Neural crest cell (in vitro differentiated cells): ENCODE data around the gene ARHGEF2. TPM values are rescaled to one million over a fixed set of nuclear protein-coding genes. Genes with fewer than 3 reads are reported as not detected.

ENCODE experiments used
- DNase-seq: peaks from one replicate; pipeline ENCODE4 v3.0.0; 2021; ENCODE audit warnings: low read depth, mixed read lengths, low spot score
- H3K27ac Mint-ChIP-seq: one replicate; pipeline ENCODE4 v1.8.0; 2021; ENCODE audit warnings: mild to moderate bottlenecking, mixed read lengths; ENCODE audit not compliant: unreplicated experiment
- H3K27me3 Mint-ChIP-seq: 2 replicates; pipeline ENCODE4 v1.8.0; 2021; ENCODE audit warnings: low read depth, mild to moderate bottlenecking, mixed read lengths
- H3K36me3 Mint-ChIP-seq: 2 replicates; pipeline ENCODE4 v1.8.0; 2021; ENCODE audit warnings: low read depth, mild to moderate bottlenecking, mixed read lengths
- H3K4me1 Mint-ChIP-seq: 2 replicates; pipeline ENCODE4 v1.8.0; 2021; ENCODE audit warnings: mixed read lengths
- H3K4me3 Mint-ChIP-seq: one replicate; pipeline ENCODE4 v1.8.0; 2021; ENCODE audit warnings: mild to moderate bottlenecking, mixed read lengths
- H3K9me3 Mint-ChIP-seq: 2 replicates; pipeline ENCODE4 v1.8.0; 2021; ENCODE audit warnings: mixed read lengths
- CTCF ChIP-seq: fragments of 200-600 bp; sonication (generic); conservative IDR thresholded peaks from 2 replicates; pipeline ENCODE4 v1.5.0; 2021; ENCODE audit warnings: antibody characterized with exemption, mild to moderate bottlenecking
- total RNA-seq: library from RNA; stranded (reverse); gene quantifications from 2 replicates; pipeline ENCODE4 v1.2.1, GENCODE V29; 2021

Gene ARHGEF2
- total RNA-seq, 1 donor from 2014 or later: 97.6 TPM

GRCh38 chr1:156021093-156021428 is 42.7 kb upstream of the ARHGEF2 start:
- no peak for DNase-seq
- peak overlapping the region; percentile 98 for H3K27ac Mint-ChIP-seq
- peak overlapping the region; percentile 99 for H3K4me3 Mint-ChIP-seq
- no peaks in the 10 kb centered on the region for H3K9me3 Mint-ChIP-seq
- no peaks in the 10 kb centered on the region for H3K27me3 Mint-ChIP-seq
- TF ChIP-seq CTCF: no peak
- peaks cover 44% of the 10 kb centered on the region for H3K4me1 Mint-ChIP-seq
- H3K36me3 Mint-ChIP-seq: peaks cover 15% of the 10 kb centered on the region

DNA sequence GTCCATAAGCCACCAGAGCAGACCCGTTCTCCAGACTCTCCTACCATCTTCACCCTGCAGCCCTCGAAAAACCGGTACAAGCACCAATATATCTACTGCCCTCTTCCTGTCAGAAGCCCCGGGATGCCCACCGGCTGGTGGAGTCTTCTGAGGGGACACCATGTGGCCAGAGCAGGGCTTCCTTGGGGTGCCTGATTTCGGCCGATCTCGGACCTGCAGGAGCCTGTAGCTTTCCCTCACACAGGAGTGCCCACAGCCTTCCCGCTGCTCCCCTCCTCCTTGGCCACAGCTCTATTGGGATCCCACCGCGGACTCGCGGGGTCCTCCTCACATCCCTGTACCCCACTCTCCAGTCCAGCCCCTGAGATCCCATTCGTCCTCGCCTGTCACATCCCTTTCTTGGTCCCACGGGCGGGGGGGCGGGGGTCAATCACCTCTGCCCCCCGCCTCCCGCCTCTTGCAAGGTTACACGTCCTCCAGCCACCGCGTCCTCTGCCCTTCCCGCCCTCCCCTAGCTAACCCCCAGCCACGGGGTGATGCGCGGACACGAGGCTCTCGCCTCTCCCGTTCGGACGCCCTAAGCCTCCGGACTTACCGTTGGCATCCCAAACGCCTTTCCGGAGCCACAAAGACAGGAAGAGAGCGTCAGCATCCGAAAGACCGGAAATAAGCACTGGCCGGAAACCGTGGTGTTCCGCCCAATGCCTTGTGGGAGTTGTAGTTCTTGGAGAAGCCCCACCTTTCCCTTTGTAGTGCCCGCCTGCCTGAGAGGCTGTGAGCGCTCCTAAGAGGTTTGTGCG is 42.1 kb upstream of the ARHGEF2 start, which contains the start of gene SSR2:
TSS of gene SSR2 (minus strand) at position 659 of the 800 bp plus-strand sequence. CDS start 784 bp downstream, outside the sequence.
- Mint-ChIP-seq H3K27ac (peak within 1 kb of the TSS; percentile 98), H3K4me1 (peaks cover 40% of the 10 kb centered on the region), H3K27me3 (no peaks in the 10 kb centered on the region), H3K9me3 (no peaks in the 10 kb centered on the region), H3K36me3 (peaks cover 15% of the 10 kb centered on the region), H3K4me3 (peak within 1 kb of the TSS; percentile 99)
- DNase-seq: peak; percentile 70
- TF ChIP-seq CTCF: no peak

DNA sequence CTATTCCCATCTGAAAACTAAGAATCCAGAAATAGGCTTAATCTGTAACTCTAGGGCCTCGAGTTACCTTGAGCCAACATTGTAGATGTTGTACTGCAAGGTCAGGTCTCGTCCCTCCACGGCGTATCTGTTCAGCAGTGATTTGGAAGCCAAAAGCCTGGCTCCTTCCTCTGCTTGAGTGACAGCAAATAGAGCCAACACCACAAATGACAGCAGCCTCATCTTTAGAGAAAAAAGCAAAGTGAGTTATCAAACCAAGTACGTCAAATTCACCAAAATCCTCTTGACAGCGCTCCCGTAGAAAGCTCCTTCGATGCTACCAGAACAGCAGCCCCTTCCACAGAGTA is 41.6 kb upstream of the ARHGEF2 start:
- Mint-ChIP-seq H3K27me3 (no peaks in the 10 kb centered on the region), H3K36me3 (peaks cover 15% of the 10 kb centered on the region), H3K9me3 (no peaks in the 10 kb centered on the region), H3K4me1 (peaks cover 36% of the 10 kb centered on the region), H3K4me3 (peak overlapping the region; percentile 99), H3K27ac (peak overlapping the region; percentile 88)
- DNase-seq: no peak
- no peak for TF ChIP-seq CTCF

GRCh38 chr1:156014829-156015228 is 36.5 kb upstream of the ARHGEF2 start:
- H3K27me3 Mint-ChIP-seq: no peaks in the 10 kb centered on the region
- peaks cover 35% of the 10 kb centered on the region for H3K4me1 Mint-ChIP-seq
- H3K9me3 Mint-ChIP-seq: no peaks in the 10 kb centered on the region
- H3K4me3 Mint-ChIP-seq: peak overlapping the region; percentile 16
- H3K36me3 Mint-ChIP-seq: peaks cover 42% of the 10 kb centered on the region
- TF ChIP-seq CTCF: no peak
- no peak for DNase-seq
- H3K27ac Mint-ChIP-seq: no peak overlapping the region

GRCh38 chr1:156012051-156012817 is 33.9 kb upstream of the ARHGEF2 start:
- no peaks in the 10 kb centered on the region for H3K27me3 Mint-ChIP-seq
- H3K4me1 Mint-ChIP-seq: peaks cover 38% of the 10 kb centered on the region
- no peak for DNase-seq
- H3K36me3 Mint-ChIP-seq: peaks cover 42% of the 10 kb centered on the region
- no peak overlapping the region for H3K27ac Mint-ChIP-seq
- H3K4me3 Mint-ChIP-seq: no peak overlapping the region
- no peaks in the 10 kb centered on the region for H3K9me3 Mint-ChIP-seq
- no peak for TF ChIP-seq CTCF
